Measurements from ENCODE around the gene IL1RAPL1.
"Not testable (repeated sequence)": the region's sequence is repeated elsewhere in the genome, so short reads cannot be mapped to it uniquely, and the experiment has no call there.

Gene IL1RAPL1

DNA sequence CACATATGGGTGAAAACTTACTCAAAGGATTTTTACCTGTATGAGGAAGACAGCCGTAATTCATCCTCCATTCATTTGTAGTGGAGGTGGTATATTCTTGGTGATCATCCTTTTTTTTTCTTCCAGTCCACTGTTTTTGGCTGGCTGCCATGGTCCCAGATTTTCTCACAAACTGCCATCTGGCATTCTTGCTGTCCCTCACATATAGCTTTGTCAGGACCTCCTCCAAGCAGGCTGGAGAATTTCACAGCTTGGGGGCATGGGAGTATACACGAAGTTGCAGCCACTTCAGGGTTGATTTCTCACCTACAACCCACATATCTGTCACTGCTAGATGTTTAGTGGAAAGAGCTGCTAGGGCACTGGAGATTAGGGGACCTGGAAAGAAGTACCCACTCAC lies 401.0 kb downstream of the IL1RAPL1 start:
- no peak for DNase-seq

DNA sequence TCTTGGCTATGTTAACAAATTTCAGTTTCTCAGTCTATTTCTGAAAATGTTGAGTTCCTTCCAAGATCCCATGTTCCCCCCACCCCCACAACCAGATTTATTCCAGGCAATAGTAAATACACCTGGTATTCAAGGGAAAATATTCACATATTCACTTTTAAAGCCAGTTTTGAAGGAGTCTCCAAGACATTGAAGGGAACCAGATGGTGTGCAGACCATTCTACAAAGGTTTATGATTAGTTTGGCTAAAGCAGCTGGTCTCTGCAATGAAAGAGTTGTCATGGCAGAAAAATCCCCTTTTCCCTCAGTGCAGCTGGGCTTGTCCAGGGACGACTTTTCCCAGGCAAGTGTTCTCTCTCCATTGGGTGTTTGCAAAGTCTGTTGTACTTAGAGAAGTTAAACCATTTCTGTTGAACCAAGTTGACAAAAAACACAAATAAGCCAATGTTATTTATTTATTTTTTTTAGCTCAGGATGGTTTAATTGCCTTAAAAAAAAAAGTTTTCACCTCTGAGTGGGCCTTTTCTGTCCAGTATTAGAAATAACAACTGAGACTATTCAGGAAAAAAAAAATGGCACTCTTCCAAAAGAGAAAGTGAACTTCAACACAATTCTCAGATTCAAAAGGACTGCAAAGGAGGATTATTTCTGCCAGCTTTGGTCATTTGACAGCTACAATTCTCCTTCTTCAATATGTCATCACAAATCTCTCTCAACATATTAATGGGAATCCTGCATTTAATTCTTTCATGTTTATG lies 410.6 kb downstream of the IL1RAPL1 start:
- DNase-seq = no peak

DNA sequence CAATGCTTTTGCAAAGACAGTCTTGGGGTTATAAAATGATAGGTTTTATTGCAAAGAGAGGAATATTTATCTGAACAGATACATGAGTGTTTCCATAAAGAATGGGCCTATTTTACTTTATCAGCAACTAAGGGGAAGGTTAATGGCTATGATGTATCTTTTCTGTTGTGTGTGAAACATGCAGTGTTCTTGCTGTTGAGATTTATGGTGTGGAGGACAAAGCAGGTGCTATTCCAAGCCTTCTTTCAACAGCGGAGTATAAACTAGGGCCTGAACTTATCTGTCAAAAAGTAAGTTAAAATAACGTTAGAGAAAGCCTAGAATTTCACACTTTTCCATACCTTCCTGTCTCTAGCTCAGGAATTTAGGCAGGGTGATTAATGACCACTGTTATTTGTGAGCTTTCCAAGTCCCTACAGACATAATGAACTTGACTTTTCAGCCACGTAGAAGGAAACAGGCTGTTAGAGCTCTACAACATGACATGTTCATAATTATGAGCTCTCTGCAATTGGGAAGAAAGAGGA lies 411.4 kb downstream of the IL1RAPL1 start:
- DNase-seq = no peak

DNA sequence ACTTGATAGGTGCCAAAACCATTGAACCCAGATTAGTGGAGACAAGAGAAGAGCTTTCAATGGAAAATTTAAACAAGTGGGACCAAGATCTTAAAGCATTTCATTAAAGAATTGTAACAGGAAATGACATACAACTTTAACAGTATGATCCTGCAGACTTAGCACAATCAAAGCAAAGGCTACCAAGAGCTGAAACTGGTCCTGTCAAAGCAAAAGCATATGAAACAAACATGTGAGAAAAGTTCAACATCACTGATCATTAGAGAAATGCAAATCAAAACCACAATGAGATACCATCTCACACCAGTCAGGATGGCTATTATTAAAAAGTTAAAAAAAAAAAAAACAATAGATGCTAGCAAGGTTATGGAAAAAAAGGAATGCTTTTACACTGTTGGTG lies 425.6 kb downstream of the IL1RAPL1 start:
- DNase-seq = no peak

DNA sequence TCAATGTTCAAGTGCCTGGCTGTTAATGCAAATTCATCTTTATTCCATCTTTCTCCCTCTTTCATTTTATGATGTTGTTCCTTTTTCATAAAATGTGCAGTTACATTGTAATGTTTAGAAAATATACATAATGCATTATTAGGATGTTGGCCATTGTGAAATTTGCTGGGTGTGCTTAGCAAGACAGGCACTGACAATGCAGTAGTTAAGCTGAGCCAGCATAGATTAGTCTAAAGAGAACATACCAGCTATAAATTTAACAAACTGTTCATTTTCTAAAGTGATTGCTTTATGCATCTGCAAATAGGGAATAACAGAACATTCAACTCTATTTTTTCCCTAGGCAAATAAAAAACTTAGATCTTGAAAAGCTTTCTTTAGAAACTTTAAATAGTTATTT lies 436.0 kb downstream of the IL1RAPL1 start:
- no peak for DNase-seq

DNA sequence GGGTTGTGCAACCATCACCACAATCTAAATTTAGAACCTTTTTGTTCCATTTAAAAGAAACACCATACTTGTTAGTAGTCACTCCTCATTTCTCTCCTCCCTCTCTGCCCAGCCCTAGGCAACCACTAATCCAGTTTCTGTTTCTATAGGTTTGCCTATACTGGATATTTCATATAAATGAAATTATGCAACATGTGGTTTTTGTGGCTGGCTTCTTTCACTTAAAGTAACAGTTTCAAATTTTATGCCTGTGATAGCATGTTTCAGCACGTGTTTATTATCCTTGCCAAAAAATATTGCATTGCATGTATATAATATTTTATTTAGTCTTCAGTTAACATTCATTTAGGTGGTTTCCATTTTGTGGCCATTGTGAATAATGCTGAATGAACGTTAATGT lies 437.6 kb downstream of the IL1RAPL1 start:
- DNase-seq = no peak

DNA sequence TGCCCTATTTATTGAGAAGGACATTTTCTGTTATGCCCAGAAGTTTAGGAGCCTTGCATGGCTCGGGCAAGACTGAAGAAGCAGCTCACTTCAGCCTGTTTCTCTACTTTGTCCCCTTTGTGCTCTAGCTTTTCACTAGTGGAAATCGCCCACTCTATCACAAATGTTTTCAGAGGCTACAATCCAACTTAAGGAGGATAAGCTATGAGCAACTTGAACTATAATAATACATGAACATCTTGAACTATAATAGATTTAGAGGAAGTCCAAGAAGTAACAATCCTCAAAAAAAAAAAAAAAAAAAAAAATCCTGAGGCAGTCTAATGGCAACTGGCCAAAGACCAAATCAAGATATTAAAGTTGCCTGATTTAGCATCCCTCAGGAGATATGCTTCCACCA lies 452.3 kb downstream of the IL1RAPL1 start:
- no peak for DNase-seq

DNA sequence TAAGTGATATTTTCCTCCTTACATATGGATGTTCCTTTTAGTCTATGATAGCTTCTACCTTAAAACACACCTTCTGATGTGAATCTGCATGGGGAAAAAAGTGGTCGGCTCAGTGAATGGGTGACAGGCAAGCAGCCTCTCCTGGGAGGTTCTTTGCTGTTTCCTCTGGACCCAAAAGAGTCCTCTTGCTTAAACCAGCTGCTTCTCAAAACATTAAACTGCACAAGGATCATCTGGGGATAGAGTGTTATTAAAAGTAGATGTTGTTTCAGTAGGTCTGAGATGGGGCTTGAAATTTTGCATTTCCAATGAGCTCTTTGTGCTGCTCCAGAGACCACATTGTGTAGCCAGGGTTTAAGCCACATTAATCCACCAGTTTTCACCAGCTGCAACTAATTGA lies 452.9 kb downstream of the IL1RAPL1 start:
- no peak for DNase-seq

DNA sequence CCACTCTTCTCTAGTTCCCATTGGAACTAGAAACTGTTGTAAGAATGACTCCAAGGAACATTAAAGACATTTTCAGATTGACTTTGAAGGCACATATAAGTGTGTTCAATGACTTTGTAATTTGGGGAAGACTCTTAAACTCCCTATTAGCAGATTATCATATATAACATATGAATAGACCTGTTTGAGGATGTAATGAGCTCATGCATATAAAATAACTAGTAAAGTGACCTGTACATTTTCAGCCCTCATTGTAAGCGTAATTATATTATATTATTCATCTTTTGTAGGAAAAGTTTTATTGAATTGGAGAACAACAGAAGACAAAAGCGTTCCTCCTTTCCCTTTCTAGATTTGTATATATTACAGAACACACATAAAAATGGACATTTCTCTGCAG lies 455.1 kb downstream of the IL1RAPL1 start:
- no peak for DNase-seq

DNA sequence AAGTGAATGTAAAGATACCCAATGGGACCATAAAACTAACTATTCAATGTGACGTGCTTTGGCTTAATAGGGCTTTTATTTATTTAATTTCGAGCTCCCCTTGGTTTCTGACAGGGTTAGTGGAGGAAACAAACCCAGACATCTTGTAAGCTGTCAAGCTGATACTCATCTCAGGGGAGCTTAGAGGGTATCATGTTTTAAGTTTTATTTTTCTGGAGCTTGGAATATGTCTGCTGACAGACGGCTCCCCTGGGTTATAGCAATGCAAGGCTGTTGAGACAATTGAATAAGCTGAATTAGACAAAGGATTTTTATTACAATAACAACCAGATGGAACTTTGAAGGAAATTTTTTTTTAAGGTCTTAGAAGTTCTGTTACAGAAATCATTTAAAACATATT lies 456.5 kb downstream of the IL1RAPL1 start:
- no peak for DNase-seq

DNA sequence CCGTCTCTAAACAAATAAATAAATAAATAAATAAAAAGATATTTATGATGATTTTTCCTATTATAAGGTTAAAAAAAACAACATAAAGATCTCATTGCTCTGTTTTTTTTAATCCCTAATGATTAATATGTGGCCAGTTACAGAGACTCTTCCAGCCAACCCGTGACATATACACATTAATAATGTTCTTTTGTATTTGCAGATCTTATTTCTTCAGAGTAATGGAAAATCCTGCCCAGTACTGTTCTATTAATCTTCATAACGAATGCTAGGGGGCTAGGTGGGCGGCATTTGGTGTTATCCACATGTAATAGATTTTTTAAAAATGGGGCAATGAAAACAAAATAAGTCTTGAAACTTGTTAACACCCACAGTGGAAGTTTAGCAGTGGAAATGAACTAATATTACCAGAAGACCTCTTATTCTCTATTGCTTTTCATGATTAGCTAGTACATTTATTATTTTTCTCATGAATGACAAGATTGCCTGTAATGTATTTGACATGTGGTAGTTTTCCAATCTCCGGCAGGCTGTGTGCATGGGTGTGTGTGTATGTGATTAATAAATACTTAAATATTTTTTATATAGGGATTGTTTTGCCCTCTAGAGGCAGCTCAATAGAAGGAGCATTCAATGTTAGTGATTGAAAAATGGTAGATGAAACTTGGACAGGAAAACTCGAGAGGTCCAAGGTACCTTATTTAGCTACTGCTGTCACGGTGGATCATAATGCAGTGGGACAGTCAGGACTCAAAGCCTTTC lies 457.4 kb downstream of the IL1RAPL1 start:
- no peak for DNase-seq

DNA sequence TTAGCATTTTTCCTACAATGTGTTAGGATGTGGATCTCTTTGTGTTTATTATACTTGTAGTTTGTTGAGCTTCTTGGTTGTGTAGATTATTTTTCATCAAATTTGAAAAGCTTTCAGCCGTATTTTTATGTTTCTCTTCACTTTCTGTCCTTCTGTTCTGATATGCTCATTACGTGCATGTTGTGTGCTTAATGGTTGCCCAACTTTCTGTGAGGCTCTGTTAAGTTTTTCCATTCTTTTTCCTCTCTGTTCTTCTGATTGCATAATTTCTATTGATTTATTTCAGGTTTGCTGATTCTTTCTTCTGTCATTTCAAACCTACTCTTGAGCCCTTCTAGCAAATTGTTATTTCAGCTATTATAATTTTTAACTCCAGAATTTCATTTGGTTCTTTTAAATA lies 478.2 kb downstream of the IL1RAPL1 start:
- DNase-seq = no peak

DNA sequence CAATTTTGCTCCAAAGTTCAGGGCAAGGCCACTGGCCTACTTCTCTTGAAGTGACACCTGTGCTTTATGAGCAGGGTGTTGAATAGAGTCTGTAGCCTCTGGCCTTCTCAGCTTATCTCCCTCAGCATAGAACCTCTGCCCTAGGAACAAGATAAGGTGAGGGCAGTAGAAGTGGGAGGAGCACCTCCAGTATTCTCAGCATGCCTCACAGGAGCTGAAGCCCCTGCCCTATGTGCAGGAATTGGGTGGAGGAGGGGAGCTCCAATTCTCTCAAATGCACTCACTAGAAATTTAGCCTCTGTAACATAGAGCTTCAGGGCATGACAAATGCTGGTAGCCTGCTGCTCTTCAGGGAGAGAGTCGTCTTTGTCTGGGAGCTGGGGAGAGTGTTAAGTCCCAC lies 479.3 kb downstream of the IL1RAPL1 start:
- no peak for DNase-seq

DNA sequence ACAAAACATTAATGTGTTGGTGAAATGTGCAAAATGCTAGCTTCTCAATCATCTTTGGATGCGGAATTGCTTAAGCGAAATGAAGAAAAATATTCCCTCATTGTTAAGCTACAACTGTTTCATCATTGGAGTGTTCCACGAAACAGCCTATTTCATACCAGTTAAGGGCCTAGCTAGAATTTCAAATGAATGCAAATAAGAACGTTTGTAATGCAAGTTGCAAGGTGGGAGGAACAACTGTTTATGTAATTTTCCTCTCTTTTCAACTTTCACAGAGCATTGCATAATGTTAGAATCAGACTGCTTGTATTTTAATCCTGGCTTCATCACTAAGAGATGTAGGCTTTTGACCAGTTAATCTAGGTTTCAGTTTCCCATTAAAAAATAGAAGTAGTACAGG lies 480.1 kb downstream of the IL1RAPL1 start:
- no peak for DNase-seq

DNA sequence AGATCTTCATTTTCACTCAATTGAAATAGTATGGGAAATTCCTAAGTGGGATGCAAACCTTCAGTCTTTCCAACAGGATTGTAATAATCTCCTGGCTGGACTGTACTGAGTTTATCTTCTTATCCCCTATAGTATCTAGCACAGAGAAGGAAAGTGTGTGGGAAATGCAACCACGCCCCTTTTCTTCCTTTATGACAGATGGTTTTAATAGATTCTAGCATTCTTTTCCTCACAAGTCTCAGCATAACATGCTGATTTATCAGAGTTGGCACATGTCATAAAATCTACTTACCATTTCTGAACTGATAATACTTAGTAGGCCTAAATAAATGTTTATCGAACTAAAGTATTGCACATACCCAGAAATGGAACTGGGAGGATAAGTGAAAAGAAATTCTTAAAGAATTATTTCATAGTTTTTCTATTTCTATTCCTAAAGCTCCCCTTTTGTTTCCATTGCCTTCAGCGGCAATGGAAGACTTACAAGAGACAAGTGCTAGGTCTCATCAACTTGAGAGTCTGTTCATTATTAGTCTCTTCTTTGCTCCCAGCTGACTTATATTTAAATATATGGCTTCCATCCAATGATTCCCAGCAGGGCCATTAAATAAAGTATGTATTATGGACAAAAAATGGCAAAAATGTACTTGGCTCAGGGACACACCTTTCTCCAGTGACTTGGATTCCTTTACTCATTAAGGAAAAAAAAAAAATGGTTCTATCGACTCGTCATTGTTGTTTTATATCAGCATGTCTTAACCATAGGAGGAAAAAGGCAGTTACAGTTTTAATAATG lies 484.5 kb downstream of the IL1RAPL1 start:
- DNase-seq = no peak

DNA sequence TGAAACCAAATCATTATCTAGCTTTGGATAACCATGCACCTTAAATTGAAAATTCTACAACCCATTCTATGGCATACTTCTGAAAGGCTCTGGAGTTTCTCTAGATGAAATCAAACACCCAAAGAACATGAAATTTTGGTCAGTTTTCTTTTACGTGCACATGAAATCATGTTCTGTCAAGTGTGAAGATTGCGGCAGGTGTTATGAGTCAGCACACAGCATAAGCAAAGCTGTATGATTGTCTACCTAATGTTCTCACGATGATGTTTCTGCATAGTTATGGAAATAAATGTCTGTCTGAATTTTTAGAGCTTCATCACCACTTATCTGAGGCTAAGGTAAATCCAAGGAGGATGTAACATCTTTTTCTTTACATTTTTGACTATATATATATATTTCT lies 495.3 kb downstream of the IL1RAPL1 start:
- no peak for DNase-seq

DNA sequence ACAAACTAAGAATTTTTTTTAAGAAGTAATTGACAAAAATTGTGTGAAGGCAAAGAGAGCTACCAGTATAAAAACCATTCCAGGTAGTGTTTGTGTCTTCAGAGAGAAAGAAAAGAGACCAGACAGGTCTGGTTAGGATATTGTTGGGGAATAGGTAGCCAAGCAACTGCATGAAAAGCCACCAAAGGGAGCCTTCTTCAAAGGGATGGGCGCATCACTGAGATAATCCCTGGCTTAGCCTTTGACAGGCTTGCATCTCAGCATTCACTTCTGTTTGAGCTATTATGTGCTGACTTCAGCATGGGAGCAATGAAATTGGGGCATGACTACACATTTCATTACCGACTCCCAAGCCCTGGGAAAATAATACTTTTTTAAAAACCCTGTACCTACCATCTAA lies 496.6 kb downstream of the IL1RAPL1 start:
- no peak for DNase-seq

DNA sequence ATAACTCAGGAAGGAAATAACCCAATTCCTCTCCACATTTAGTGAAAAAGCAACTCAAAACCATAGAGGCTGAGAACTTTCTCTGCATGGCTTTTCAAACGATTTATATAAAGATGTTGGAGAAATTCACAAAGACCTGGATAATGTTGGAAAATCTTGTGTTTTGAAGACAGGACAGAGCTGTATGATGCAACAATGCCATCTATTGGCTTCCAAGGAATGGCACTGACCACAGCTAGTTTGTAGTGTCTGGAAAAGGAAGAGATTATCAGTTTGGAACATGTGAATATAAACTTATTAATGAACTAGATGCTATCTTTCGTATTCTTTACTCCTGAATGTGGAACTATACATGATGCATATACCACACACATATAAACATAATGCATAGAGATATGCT lies 503.6 kb downstream of the IL1RAPL1 start:
- DNase-seq = no peak

DNA sequence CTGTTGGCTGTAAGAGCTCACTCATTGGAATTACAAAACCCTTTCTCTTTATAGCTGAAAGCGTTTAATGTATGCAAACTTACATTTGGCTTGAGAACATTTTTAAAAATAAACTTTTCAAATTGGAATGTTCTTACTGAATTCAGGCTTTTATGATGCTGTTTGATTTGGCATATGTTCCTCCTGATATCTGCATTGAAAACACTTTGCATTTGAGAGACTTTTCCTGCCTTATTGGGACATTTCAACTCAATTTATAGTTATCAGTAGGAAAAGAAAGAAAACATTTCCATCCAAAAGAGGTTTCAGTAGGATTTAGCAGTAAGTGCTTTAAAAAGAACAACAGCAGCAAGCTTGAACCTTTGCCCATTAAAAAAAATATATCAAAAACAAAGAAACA lies 520.0 kb downstream of the IL1RAPL1 start:
- no peak for DNase-seq

DNA sequence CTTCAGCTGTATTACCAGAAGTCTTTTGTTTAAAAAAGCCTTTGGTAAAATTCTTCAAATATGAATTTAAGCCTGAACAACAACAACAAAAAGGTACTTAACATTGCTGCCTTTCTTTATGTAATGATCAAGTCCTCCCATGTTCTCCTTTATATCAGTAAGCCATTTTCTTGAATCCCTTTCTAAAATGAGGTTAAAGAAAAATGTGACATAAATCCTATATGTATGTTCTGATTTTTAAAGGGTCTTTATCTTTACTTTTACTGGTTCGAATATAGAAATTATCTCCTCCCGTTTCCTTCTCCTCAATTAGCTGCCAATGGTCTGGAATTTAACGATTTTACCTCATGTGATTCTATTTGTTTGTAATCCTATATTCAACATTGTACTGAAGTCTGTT lies 522.8 kb downstream of the IL1RAPL1 start:
- no peak for DNase-seq

DNA sequence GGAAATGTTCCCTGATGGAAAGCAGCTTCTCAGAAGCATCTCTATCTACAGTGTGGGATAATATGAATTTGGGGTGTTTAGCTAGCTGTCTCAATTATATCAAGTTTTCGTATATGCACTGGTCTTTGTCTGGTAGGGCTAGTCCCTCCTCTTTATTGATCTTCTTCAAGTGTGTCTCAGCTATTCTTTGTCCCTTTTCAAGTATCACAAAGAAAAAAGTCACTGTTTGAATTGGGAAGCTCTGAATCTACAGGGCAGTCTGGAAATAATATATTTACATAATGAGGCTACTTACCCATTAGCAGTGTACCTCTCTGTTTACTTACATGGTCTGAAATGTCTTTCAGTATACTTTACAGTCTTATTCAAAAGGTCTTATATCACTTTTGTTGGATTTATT lies 526.0 kb downstream of the IL1RAPL1 start:
- no peak for DNase-seq

DNA sequence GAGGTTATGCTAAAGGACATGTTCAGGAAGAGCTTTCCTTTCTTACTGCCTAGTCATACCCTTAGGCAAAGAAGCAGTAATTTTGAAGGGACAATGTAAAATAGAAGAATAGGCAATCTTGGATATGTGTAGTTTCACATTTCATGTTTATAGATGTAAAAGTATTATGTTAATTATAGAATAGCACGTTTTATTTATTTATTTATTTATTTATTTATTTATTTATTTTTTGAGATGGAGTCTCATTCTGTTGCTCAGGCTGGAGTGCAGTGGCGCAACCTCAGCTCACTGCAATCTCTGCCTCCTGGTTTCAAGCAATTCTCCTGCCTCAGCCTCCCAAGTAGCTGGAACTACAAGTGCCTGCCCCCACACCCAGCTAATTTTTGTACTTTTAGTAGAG lies 535.6 kb downstream of the IL1RAPL1 start:
- not testable (repeated sequence) for DNase-seq

DNA sequence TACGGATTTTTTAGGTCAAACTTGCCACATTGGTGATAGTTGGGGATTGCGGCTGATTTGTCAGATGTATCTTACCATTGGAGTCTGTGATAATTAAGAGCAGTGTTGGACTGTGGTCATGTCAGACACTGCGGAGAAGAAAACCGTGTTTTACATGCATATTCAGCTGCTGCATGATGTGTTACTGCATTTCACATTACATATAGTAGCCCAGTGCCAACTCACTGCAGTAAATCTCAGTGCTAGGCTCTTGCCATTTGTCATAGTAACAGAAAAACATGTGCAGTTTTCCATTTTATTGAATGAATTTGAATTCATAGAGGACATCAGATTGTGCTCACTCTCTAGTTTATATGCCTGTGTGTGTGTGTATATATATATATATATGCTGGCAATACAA lies 543.7 kb downstream of the IL1RAPL1 start:
- DNase-seq = no peak

DNA sequence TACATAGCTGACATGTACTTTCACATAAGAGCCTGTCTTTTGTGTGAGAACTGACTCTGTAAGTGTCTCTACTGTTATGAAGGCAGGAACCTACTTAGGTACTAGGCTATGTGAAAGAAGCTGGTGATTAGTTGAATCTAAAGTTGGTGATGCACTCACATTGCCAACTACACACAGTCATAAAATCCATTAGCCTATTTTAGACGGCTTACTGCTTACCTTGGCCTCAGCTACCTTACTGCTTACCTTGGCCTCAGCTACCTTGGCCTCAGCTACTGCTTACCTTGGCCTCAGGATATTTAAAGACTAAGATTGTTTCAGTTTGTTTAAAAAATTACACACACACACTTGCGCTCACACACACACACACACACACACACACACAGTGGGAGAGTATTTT lies 549.7 kb downstream of the IL1RAPL1 start:
- no peak for DNase-seq
